HepG2 (cell line): Measurements from ENCODE around the gene FUT8. TPM values are rescaled to one million over a fixed set of nuclear protein-coding genes. Genes with fewer than 3 reads are reported as not detected.

Experiments used
- ATAC-seq: fragments of 200-7000 bp; cut with Tn5 transposase; 3 replicates; pipeline ENCODE4 v1.9.1; 2020; ENCODE audit warnings: mild to moderate bottlenecking, moderate library complexity
- BruUV-seq: library from RNA; stranded (reverse); fragments of 400-500 nt; replicated peaks from 2 replicates; lab custom pipeline; 2021; lab: Mats Ljungman, UMichigan
- CTCF ChIA-PET: fragments of 300-600 bp; formaldehyde crosslinking; extraction: SDS; loops from one replicate; lab custom pipeline; 2021; ENCODE audit warnings: low total read pairs, inconsistent platforms, low intra/inter-chr PET ratio; lab: Yijun Ruan, JAX
- POLR2A ChIA-PET: fragments of 350-600 bp; sonication (Branson Sonifier 250); formaldehyde crosslinking; loops from one replicate; lab custom pipeline; 2020; ENCODE audit warnings: antibody characterized with exemption, inconsistent platforms; lab: Yijun Ruan, JAX
- DNase-seq: peaks from one replicate; pipeline ENCODE4 v3.0.0-alpha.2; 2015; ENCODE audit warnings: low spot score
- FAIRE-seq: peaks from 3 replicates; lab custom pipeline; 2011; peaks lifted over from hg19 to GRCh38; lab: Jason Lieb, UNC
- H2AFZ ChIP-seq: one replicate; pipeline ENCODE4 v1.6.1; 2011; ENCODE audit warnings: low read length, inconsistent platforms
- H3K27ac ChIP-seq: fragments of 300-600 bp; 3 replicates; pipeline ENCODE4 v1.8.0; 2011; ENCODE audit warnings: mixed run types, mild to moderate bottlenecking, mixed read lengths, low read length, inconsistent platforms; ENCODE audit not compliant: insufficient read depth; ENCODE audit errors: extremely low read length
- H3K27me3 ChIP-seq, 2 experiments: fragments of 200-600 bp in 1 of 2; 2 replicates in 1 of 2; 3 replicates in 1 of 2; pipeline versions ENCODE4 v1.6.0 to v1.8.0; 2011; ENCODE audit warnings: low read length in 2 of 2, mild to moderate bottlenecking in 2 of 2, moderate library complexity in 2 of 2, inconsistent platforms in 1 of 2; ENCODE audit not compliant: insufficient read depth in 2 of 2, control insufficient read depth in 1 of 2
- H3K36me3 ChIP-seq, 2 experiments: fragments of 200-600 bp in 1 of 2; replicated peaks in 1 of 2; 2 replicates in 1 of 2; 3 replicates in 1 of 2; pipeline versions ENCODE4 v1.5.1 to v1.8.0; 2011; ENCODE audit warnings: low read length in 2 of 2, inconsistent platforms in 1 of 2; ENCODE audit not compliant: insufficient read depth in 2 of 2, control insufficient read depth in 1 of 2
- H3K4me1 ChIP-seq: 2 replicates; pipeline ENCODE4 v1.5.1; 2012; ENCODE audit warnings: low read length, inconsistent platforms; ENCODE audit not compliant: insufficient read depth
- H3K4me2 ChIP-seq: 2 replicates; pipeline ENCODE4 v1.6.0; 2011; ENCODE audit warnings: low read depth, low read length, inconsistent platforms
- H3K4me3 ChIP-seq, 3 experiments: fragments of 200-600 bp in 1 of 3; sonication (generic), shearing (Covaris generic) in 1 of 3; replicated peaks in 1 of 3; 2 replicates each; pipeline ENCODE4 v1.5.1; 2011 to 2016; ENCODE audit warnings: low read length in 3 of 3, inconsistent platforms in 2 of 3, low read depth in 2 of 3, mild to moderate bottlenecking in 2 of 3, control low read depth in 1 of 3, mixed read lengths in 1 of 3; ENCODE audit not compliant: insufficient read depth in 1 of 3
- H3K79me2 ChIP-seq: one replicate; pipeline ENCODE4 v1.6.1; 2011; ENCODE audit warnings: low read length, inconsistent platforms; ENCODE audit not compliant: insufficient read depth
- H3K9ac ChIP-seq: 2 replicates; pipeline ENCODE4 v1.6.0; 2011; ENCODE audit warnings: mild to moderate bottlenecking, low read depth, low read length, inconsistent platforms; ENCODE audit not compliant: insufficient read depth
- H3K9me3 ChIP-seq: 2 replicates; pipeline ENCODE4 v1.5.1; 2012; ENCODE audit warnings: mild to moderate bottlenecking, low read length
- H4K20me1 ChIP-seq: 2 replicates; pipeline ENCODE4 v1.6.0; 2011; ENCODE audit warnings: inconsistent platforms, mild to moderate bottlenecking, low read length, moderate library complexity; ENCODE audit not compliant: insufficient read depth
- AGO1 ChIP-seq: fragments of 200-400 bp; formaldehyde crosslinking; IDR thresholded peaks from 2 replicates; pipeline ENCODE4 v1.6.1; 2017; ENCODE audit warnings: mild to moderate bottlenecking, low read depth, low read length, moderate library complexity; ENCODE audit not compliant: poor library complexity, severe bottlenecking
- ATF7 ChIP-seq, 2 experiments: fragments of 450-650 bp in 1 of 2; sonication (generic) in 1 of 2; formaldehyde crosslinking in 1 of 2; IDR thresholded peaks; 2 replicates each; pipeline versions ENCODE4 v1.4.0 to v1.6.1; 2016 to 2020; ENCODE audit warnings: antibody characterized with exemption in 1 of 2, mild to moderate bottlenecking in 1 of 2, missing genetic modification reagents in 1 of 2
- FOXC1 ChIP-seq: sonication (generic); formaldehyde crosslinking; IDR thresholded peaks from 2 replicates; pipeline ENCODE4 v1.8.0; 2022; ENCODE audit warnings: mild to moderate bottlenecking, missing genetic modification reagents, borderline replicate concordance
- HMGXB3 ChIP-seq: sonication (generic); formaldehyde crosslinking; IDR thresholded peaks from 2 replicates; pipeline ENCODE4 v1.4.0; 2020; ENCODE audit warnings: missing genetic modification reagents, borderline replicate concordance
- MNT ChIP-seq: fragments of 450-650 bp; IDR thresholded peaks from 2 replicates; pipeline ENCODE4 v1.6.1; 2016
- NFIC ChIP-seq: IDR thresholded peaks from 2 replicates; pipeline ENCODE4 v1.6.1; 2012; ENCODE audit warnings: mild to moderate bottlenecking, low read length, inconsistent platforms
- SALL1 ChIP-seq: sonication (generic); formaldehyde crosslinking; IDR thresholded peaks from 2 replicates; pipeline ENCODE4 v1.8.0; 2022; ENCODE audit warnings: mild to moderate bottlenecking, missing genetic modification reagents
- ZBTB7B ChIP-seq: sonication (generic); formaldehyde crosslinking; IDR thresholded peaks from 2 replicates; pipeline ENCODE4 v1.4.0; 2020; ENCODE audit warnings: missing genetic modification reagents
- ZNF546 ChIP-seq: sonication (generic); formaldehyde crosslinking; conservative IDR thresholded peaks from 2 replicates; pipeline ENCODE4 v1.8.1; 2023; ENCODE audit warnings: mild to moderate bottlenecking, missing genetic modification reagents
- WGBS: methylation state at CpG from one replicate; pipeline ENCODE4 v1.1.6; 2017; ENCODE audit warnings: low lambda C conversion rate; 5-methylcytosine and 5-hydroxymethylcytosine counted together
- in situ Hi-C: cut with HindIII; loops from 2 replicates; pipeline ENCODE4 v1.10.0; 2017; ENCODE audit warnings: low pct_unique_long_range_greater_than_20kb; ENCODE audit not compliant: extremely low pct_ligation_motif_present
- intact Hi-C: fragments of 100-400 bp; cut with micrococcal nuclease; formaldehyde crosslinking; loops from one replicate; pipeline ENCODE4 v1.10.0; 2022; ENCODE audit not compliant: unreplicated experiment
- polyA plus RNA-seq, 8 experiments: library from polyadenylated mRNA; depleted of rRNA in 3 of 8; stranded (reverse) in 7 of 8; unstranded in 1 of 8; fragments of >200 nt; fragmentation: Illumina TruSeq in 4 of 8; extraction: Trizol in 4 of 8; gene quantifications; 2 replicates each; pipeline versions ENCODE4 v1.2.1 to v1.2.3, GENCODE V29; 2011 to 2016; ENCODE audit warnings: low read depth in 4 of 8, missing spikeins in 1 of 8, mixed read lengths in 1 of 8; ENCODE audit not compliant: insufficient read depth in 1 of 8
- total RNA-seq, 5 experiments: library from RNA; depleted of rRNA; stranded (reverse); fragments of >200 nt; fragmentation: Illumina TruSeq; extraction: Trizol; gene quantifications; 2 replicates each; pipeline ENCODE4 v1.2.3, GENCODE V29; 2016; ENCODE audit warnings: low read depth in 1 of 5
- TF ChIP-seq, protein P1 (sequence below): sonication (generic); formaldehyde crosslinking; IDR thresholded peaks from 2 replicates; pipeline ENCODE4 v1.4.0; 2020; ENCODE audit warnings: missing genetic modification reagents, mild to moderate bottlenecking, borderline replicate concordance
- TF ChIP-seq, protein P2 (sequence below): IDR thresholded peaks from 2 replicates; pipeline ENCODE4 v1.6.1; 2018; ENCODE audit warnings: missing genetic modification reagents

The FUT8 gene
- total and polyA plus RNA-seq, 2 of the 13 experiments (the other 11 are each of a cell fraction or from before 2014, with no cell fraction given), result 9.3 to 17.5 TPM

- no peak for TF ChIP-seq HMGXB3 (CRISPR knock-in tag)
Observed at GRCh38 chr14:65366802-65367565, 45.5 kb upstream of the FUT8 start (continued).

- Histone ChIP-seq H3K27me3 (peaks cover 0 to 3% of the 10 kb centered on the region in 2 experiments; a peak in 1 of 5 replicates), H4K20me1 (no peaks in the 10 kb centered on the region), H3K9ac (no peak overlapping the region), H3K27ac (no peak overlapping the region), H3K4me3 (no peak overlapping the region), H3K36me3 (no peaks in the 10 kb centered on the region), H2AFZ (no peak overlapping the region), H3K9me3 (no peaks in the 10 kb centered on the region), H3K79me2 (no peaks in the 10 kb centered on the region), H3K4me2 (no peak overlapping the region), H3K4me1 (peaks cover 8% of the 10 kb centered on the region; the same call in 1 of the 2 replicates)
- no peak for DNase-seq
- BruUV-seq, result no TSS peak
- no peak for ATAC-seq
- CTCF ChIA-PET, result no interaction called here
- intact Hi-C loops, result no loop called here
- in situ Hi-C loops, result no loop called here
- WGBS, result 84% methylated on average over 1 of the region's 1 CpG
- POLR2A ChIA-PET, result no interaction called here
- FAIRE-seq, result no peak
- TF ChIP-seq, protein P1, sequence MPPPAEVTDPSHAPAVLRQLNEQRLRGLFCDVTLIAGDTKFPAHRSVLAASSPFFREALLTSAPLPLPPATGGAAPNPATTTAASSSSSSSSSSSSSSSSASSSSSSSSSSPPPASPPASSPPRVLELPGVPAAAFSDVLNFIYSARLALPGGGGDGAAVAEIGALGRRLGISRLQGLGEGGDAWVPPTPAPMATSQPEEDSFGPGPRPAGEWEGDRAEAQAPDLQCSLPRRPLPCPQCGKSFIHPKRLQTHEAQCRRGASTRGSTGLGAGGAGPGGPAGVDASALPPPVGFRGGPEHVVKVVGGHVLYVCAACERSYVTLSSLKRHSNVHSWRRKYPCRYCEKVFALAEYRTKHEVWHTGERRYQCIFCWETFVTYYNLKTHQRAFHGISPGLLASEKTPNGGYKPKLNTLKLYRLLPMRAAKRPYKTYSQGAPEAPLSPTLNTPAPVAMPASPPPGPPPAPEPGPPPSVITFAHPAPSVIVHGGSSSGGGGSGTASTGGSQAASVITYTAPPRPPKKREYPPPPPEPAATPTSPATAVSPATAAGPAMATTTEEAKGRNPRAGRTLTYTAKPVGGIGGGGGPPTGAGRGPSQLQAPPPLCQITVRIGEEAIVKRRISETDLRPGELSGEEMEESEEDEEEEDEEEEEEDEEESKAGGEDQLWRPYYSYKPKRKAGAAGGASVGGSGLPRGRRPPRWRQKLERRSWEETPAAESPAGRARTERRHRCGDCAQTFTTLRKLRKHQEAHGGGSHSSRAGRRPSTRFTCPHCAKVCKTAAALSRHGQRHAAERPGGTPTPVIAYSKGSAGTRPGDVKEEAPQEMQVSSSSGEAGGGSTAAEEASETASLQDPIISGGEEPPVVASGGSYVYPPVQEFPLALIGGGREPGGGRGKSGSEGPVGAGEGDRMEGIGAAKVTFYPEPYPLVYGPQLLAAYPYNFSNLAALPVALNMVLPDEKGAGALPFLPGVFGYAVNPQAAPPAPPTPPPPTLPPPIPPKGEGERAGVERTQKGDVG (CRISPR knock-in tag), result no peak
- TF ChIP-seq NFIC, result no peak
- TF ChIP-seq, protein P2, sequence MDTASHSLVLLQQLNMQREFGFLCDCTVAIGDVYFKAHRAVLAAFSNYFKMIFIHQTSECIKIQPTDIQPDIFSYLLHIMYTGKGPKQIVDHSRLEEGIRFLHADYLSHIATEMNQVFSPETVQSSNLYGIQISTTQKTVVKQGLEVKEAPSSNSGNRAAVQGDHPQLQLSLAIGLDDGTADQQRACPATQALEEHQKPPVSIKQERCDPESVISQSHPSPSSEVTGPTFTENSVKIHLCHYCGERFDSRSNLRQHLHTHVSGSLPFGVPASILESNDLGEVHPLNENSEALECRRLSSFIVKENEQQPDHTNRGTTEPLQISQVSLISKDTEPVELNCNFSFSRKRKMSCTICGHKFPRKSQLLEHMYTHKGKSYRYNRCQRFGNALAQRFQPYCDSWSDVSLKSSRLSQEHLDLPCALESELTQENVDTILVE, result no peak
- TF ChIP-seq FOXC1 (CRISPR knock-in tag), result no peak
- TF ChIP-seq SALL1 (CRISPR knock-in tag), result no peak
- no peak for TF ChIP-seq ZBTB7B
- TF ChIP-seq ATF7 (IDR thresholded peaks at IDR 0.05), result no peak
- no peak for TF ChIP-seq ATF7 (CRISPR knock-in tag; IDR thresholded peaks at IDR 0.05)
- no peak for TF ChIP-seq AGO1
- TF ChIP-seq MNT, result no peak
- no peak for TF ChIP-seq ZNF546 (CRISPR knock-in tag)
Observed at GRCh38 chr14:65369560-65369959, 43.0 kb upstream of the FUT8 start.
